ENCODE measurements around the gene EFCAB8.

GRCh38 chr20:32967961-32968457 is 109.3 kb downstream of the EFCAB8 start:
- TF ChIP-seq ESRRG (CRISPR knock-in tag; IDR thresholded peaks at IDR 0.05): no peak
- no peak for TF ChIP-seq CSDC2 (CRISPR knock-in tag; IDR thresholded peaks at IDR 0.05)
- no peak for TF ChIP-seq RARB (CRISPR knock-in tag; IDR thresholded peaks at IDR 0.05)
- no peak for TF ChIP-seq ARNTL (CRISPR knock-in tag; IDR thresholded peaks at IDR 0.05; ENCODE audit: borderline replicate concordance, low read depth)
- TF ChIP-seq, protein P1, sequence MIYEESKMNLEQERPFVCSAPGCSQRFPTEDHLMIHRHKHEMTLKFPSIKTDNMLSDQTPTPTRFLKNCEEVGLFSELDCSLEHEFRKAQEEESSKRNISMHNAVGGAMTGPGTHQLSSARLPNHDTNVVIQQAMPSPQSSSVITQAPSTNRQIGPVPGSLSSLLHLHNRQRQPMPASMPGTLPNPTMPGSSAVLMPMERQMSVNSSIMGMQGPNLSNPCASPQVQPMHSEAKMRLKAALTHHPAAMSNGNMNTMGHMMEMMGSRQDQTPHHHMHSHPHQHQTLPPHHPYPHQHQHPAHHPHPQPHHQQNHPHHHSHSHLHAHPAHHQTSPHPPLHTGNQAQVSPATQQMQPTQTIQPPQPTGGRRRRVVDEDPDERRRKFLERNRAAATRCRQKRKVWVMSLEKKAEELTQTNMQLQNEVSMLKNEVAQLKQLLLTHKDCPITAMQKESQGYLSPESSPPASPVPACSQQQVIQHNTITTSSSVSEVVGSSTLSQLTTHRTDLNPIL (CRISPR knock-in tag; IDR thresholded peaks at IDR 0.05; ENCODE audit: low read depth): no peak
- TF ChIP-seq TCF4 (CRISPR knock-in tag; IDR thresholded peaks at IDR 0.05; ENCODE audit: borderline replicate concordance): no peak
- no peak for TF ChIP-seq GLIS3 (CRISPR knock-in tag; IDR thresholded peaks at IDR 0.05)

Measured in SK-N-SH treated with all-trans-retinoic acid at 6 μM for 48 hours (cell line).